Kidney glomerular epithelial cell (primary cell): ENCODE results near the gene ACOX3.
A peak's percentile ranks its signal among the peaks of the same experiment; 100 is the strongest.

Experiments
- DNase-seq: peaks from one replicate; lab custom pipeline; 2025; lab: John Stamatoyannopoulos, UW

The ACOX3 gene

GRCh38 chr4:8404791-8405515 is 35.6 kb downstream of the ACOX3 start:
- no peak for DNase-seq

- DNase-seq = no peak
Measured at GRCh38 chr4:8403976-8404375, 36.5 kb downstream of the ACOX3 start.

- peak; percentile 31 for DNase-seq
Measured at GRCh38 chr4:8403173-8403753, 37.3 kb downstream of the ACOX3 start.

GRCh38 chr4:8402640-8403039 is 37.9 kb downstream of the ACOX3 start:
- no peak for DNase-seq

GRCh38 chr4:8402181-8402597 is 38.3 kb downstream of the ACOX3 start:
- no peak for DNase-seq

- no peak for DNase-seq
Measured at GRCh38 chr4:8401665-8402064, 38.9 kb downstream of the ACOX3 start.

GRCh38 chr4:8400632-8401325 is 39.7 kb downstream of the ACOX3 start:
- no peak for DNase-seq

- DNase-seq = no peak
Measured at GRCh38 chr4:8399298-8399697, 41.2 kb downstream of the ACOX3 start.

- no peak for DNase-seq
Measured at GRCh38 chr4:8398347-8398746, 42.2 kb downstream of the ACOX3 start.

GRCh38 chr4:8396762-8397406 is 43.6 kb downstream of the ACOX3 start:
- no peak for DNase-seq

- no peak for DNase-seq
Measured at GRCh38 chr4:8395504-8396296, 44.8 kb downstream of the ACOX3 start.

GRCh38 chr4:8394806-8395205 is 45.7 kb downstream of the ACOX3 start:
- no peak for DNase-seq

GRCh38 chr4:8394061-8394519 is 46.4 kb downstream of the ACOX3 start:
- DNase-seq = peak; percentile 34

GRCh38 chr4:8393593-8394038 is 46.9 kb downstream of the ACOX3 start:
- peak; percentile 87 for DNase-seq

- DNase-seq = no peak
Measured at GRCh38 chr4:8392591-8393190, 47.8 kb downstream of the ACOX3 start.

GRCh38 chr4:8391972-8392371 is 48.6 kb downstream of the ACOX3 start:
- DNase-seq = peak; percentile 11

- no peak for DNase-seq
Measured at GRCh38 chr4:8391071-8391470, 49.5 kb downstream of the ACOX3 start.

- DNase-seq = no peak
Measured at GRCh38 chr4:8390577-8390976, 49.9 kb downstream of the ACOX3 start.

GRCh38 chr4:8388528-8388870 is 52.0 kb downstream of the ACOX3 start:
- DNase-seq = no peak

- DNase-seq = no peak
Measured at GRCh38 chr4:8387615-8388527, 52.7 kb downstream of the ACOX3 start.
